ENCODE data around the gene NCAM2.

The NCAM2 gene

DNA sequence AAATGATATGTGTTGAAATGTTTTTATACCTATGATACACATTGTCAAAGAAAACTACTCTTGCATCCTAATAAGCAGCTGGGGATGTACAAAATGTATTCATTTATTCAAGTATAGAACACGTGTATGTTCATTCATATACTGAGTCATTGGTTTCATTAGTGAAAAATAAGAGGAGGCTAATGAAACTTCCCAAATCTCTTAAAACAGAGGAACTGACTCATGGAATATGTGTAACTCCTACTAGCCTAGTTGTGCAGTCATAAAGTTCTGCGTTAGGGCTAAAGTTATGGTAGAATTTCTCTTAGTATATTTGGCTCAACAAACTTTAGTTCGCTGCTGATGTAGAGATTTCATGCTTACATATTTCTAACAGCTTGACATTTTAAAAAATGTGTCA, 441.6 kb downstream of the NCAM2 start:
- DNase-seq (ENCODE audit: low read depth, low spot score): no peak

DNA sequence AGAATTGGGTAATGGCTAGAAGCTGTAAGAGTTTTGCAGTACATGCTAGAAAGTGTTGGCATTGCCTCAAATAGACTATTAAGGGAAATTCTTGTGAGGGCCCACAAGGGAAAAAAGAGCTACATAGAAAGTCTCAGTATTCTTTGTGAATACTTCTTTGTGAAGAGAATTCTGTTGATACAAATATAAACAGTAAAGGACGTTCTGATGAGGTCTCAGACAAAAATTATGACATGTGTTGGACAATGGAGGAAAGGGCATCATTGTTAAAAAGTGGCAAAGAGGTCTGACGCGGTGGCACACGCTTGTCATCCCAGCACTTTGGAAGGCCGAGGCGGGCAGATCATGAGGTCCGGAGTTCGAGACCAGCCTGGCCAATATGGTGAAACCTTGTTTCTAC, 458.9 kb downstream of the NCAM2 start:
- DNase-seq (ENCODE audit: low read depth, low spot score): no peak

DNA sequence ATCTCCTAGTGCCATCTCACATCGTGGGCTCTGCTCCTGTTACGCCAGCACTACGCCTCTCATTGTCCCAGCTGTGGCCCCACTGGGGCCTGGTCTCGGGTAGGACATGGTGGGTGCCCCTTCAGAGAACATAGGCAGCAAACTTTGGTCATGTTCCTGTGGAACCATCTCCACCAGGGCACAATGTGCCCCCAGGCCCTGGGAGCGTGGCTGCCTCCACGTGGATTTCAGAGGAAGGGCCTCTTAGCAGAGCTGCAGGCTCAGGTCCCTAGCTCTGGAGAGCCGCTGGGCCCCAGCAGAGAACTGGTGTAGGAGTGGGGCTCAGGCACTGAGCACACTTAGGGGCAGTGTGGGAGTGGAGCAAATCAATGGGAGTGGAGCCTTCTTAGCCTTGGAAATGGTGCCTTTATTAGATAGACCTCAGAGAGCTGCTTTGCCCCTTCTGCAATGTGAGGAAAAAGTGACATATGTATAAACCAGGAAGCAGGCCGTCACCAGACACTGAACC, 460.0 kb downstream of the NCAM2 start:
- no peak for DNase-seq (ENCODE audit: low read depth, low spot score)

DNA sequence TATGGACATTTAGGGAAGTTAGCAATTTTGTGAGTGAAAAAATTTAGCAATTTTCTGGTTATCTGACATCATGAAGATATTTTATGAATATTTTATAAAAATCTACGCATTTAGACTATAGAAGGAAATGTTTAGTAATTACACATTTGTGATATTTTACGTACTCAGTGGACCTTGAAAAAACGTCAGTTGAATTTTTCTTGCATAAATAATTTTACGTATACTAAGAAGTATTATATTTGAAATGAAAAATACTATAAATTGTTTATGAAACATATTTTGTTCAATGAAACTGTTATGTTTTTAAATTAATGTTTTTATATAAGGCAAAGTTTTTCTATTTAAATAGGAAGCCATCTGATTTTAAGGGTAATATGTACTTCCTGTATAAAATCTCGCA, 462.8 kb downstream of the NCAM2 start:
- no peak for DNase-seq (ENCODE audit: low read depth, low spot score)

DNA sequence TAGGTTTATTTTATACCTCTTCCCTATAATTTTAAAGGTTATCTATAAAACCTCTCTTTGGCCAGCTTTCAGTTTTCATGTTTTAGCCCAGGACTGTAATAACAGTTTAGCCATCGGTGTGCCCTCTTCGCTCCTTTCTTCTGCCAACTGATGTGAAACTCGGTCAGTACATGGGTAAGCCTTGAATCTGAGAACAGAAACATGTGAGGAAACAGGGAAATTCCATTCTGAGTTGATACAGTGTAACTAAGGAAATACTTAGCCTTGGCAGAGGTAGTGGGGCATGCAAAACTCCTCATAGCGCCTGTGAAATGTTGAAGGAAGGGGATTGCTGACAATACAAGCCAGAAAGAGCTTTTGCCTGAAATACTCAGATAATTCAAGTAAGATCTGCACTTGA, 465.2 kb downstream of the NCAM2 start:
- DNase-seq (ENCODE audit: low read depth, low spot score): no peak

DNA sequence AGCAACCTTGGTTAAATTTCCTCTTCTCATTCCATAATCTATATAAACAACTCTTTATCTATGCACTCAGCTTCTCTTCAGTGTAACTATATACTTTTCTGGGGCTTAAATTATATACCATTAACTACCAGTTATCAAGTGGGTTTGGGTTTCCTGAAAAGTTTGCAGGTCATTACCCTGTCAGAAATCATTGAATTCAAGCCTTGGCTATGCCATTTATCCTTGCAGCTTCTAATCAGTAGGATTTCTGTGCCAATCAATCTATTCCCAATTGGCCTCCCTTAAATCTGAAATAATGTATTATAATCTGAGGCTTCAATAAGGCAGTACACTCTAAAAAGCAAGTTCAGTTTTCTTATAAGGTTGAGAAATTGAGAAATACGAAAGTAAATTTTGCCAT, 466.5 kb downstream of the NCAM2 start:
- DNase-seq (ENCODE audit: low read depth, low spot score): no peak

DNA sequence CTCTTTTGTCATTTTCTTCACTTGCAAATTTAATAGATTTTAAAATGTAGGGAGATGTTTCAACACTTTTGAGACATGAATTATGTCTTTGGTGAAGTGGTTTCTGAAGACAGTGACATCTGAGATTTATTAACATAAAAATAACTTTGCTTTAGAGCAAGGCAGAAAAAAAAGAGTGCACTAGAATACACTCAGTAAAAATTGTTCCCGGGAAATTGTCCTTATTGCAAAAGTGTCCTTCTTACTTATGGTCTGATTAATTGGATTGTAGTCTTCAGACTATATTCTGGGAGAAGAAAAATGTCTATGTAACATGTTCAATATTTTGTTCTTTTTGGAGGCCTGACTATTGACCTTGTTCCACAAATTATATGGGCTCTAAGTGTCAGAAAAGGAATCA, 468.5 kb downstream of the NCAM2 start:
- no peak for DNase-seq (ENCODE audit: low read depth, low spot score)

DNA sequence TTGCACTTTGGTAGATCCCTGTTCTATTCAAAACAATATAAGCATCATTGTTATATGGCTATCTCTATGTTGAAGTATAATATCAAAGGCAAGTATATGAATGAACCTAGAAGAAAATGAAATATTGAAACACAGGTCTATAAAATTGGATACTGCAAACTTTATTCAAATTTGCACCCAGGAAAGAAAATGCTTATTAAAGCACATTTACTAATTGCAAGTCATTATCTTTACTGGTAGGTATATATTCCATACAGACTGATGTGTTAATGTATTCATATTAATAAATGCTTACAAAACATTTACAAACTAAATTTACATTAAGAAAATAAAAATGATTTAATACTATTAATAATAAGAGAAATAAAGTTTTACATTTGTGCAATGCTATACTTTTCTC, 469.8 kb downstream of the NCAM2 start:
- DNase-seq (ENCODE audit: low read depth, low spot score): no peak

DNA sequence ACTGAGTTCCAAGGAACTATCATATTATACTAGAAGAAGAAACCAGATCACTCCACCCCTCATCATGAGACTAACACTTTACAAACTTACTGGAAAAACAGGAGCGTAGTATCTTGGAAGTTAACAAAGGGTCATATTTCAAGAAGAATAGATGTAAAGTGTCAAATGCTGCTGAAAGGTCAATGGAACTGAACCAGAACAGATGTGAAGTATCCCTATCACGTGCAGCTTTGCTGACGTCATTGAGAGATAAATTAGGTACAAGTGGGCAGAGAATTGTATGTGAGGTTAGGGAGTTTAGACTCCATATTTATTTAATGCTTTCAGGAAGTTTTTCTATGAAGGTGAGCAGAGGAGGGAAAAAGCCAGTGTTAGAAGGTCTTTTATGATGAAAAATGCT, 483.0 kb downstream of the NCAM2 start:
- DNase-seq (ENCODE audit: low read depth, low spot score): no peak

DNA sequence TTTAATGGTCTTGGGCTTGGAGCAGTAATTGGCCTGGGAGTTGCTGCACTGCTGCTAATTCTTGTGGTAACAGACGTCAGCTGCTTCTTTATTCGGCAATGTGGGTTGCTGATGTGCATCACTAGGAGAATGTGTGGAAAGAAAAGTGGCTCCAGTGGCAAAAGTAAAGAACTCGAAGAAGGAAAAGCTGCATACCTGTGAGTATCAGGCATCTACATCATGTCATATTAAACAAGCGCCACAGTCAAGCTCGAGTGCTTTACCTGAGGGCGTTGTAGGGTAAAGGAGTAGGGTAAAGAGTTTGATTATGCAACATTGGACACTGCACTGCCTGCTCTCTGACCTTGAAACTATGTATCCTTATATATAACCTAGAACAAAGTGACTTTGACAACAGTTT, 510.6 kb downstream of the NCAM2 start:
- no peak for DNase-seq (ENCODE audit: low read depth, low spot score)

DNA sequence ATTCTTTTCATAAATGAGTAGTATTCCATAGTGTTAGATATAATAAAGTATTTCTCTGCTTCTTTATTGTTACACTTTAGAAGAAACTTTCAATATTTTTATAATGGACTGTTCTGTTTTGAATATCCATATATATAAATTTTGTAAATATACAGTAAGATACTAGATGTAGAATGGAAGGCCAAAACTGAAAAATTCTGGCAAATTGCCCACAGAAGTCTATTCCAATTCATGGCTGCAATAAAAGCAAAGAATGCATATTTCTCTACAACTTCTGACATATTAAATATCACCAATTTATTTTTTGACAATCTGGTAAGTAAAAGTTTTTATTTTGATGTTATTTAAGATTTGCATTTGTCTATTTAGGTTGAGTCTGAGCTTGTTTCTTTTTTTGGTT, 532.5 kb downstream of the NCAM2 start:
- no peak for DNase-seq (ENCODE audit: low read depth, low spot score)

DNA sequence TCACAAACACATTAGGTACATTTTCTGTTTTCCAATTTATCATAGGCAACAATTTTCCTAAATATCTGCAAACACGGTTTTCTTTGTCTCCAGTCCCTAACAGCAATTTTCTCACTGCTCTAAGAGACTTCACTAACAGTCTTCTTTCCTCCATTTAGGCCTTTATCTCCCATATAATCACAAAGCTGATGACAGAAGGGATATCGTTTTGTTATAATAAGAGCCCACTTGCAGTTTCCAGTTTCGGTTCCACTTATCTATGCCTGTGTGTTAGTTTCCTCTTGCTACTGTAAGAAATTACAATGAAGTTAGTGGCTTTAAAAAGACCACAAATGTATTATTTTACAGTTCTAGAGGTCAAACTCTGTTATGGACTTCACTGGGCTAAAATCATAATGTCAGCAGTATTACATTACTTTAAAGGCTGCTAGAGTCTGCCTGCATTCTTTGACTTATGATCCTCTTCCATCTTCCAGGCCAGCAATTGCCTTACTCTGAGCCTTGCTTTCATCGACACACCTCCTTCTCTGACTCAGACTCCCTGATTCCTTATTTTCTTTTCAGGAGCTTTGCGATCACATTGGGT, 549.3 kb downstream of the NCAM2 start:
- DNase-seq (ENCODE audit: low read depth, low spot score): no peak

DNA sequence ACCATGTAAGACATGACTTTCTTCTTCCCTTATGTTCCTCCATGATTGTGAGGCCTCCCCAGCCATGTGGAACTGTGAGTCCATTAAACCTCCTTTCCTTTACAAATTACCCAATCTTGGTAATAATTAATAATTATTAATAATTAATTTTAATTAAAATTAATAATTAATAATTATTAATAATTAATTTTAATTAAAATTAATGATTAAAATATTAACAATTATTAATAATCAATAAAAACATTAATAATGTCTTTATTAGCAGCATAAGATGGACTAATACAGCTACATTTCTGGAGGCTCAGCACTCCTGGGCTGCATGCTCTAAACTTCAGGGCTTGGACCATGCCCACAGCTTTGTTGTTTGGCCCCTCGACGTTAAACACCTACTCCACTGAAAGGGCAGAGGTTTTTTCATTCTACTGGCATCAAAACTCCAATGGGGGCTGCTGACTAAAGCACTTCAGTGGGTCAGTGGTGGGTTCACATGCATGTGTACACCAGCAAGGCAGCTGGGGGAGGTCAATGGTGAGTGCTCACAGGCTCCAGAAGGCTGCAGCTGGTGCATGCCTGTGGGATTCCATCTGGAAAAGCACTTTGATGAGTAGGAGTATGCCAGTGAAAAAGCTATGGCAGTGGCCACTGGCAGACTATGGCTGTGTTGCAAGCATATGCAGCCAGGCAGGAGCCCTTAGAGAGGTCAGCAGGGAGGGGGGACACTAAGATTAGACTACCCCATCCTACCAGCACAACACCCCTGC, 561.3 kb downstream of the NCAM2 start:
- no peak for DNase-seq (ENCODE audit: low read depth, low spot score)

Data from ELF-1 (cell line).